Mesenchymal stem cell (in vitro differentiated cells and primary cell): Measurements from ENCODE around the gene EZH2.

Experiments
- DNase-seq: peaks from one replicate; pipeline ENCODE4 v3.0.0-alpha.2; 2013
- H2AFZ ChIP-seq: one replicate; pipeline ENCODE4 v1.6.1; 2013; ENCODE audit warnings: low read depth, mild to moderate bottlenecking, control low read depth, inconsistent platforms, low read length, moderate library complexity
- H2AK5ac ChIP-seq: 2 replicates; pipeline ENCODE4 v1.6.1; 2013; ENCODE audit warnings: low read length, moderate library complexity, mild to moderate bottlenecking, inconsistent platforms; ENCODE audit not compliant: severe bottlenecking
- H2BK120ac ChIP-seq: one replicate; pipeline ENCODE4 v1.6.1; 2013; ENCODE audit warnings: low read depth, mild to moderate bottlenecking, inconsistent platforms, low read length, moderate library complexity
- H2BK12ac ChIP-seq, 2 experiments: one replicate each; pipeline ENCODE4 v1.6.1; 2013; ENCODE audit warnings: inconsistent platforms in 2 of 2, low read length in 2 of 2, mild to moderate bottlenecking in 2 of 2, moderate library complexity in 2 of 2, control low read depth in 1 of 2
- H2BK15ac ChIP-seq: one replicate; pipeline ENCODE4 v1.6.1; 2013; ENCODE audit warnings: mild to moderate bottlenecking, low read depth, inconsistent platforms; ENCODE audit not compliant: poor library complexity, severe bottlenecking
- H2BK5ac ChIP-seq: 2 replicates; pipeline ENCODE4 v1.6.1; 2013; ENCODE audit warnings: low read depth, mild to moderate bottlenecking, low read length, control low read depth, inconsistent platforms; ENCODE audit not compliant: poor library complexity, severe bottlenecking
- H3K14ac ChIP-seq, 2 experiments: one replicate each; pipeline ENCODE4 v1.6.1; 2013; ENCODE audit warnings: inconsistent platforms in 2 of 2, low read length in 2 of 2, control low read depth in 1 of 2, mild to moderate bottlenecking in 1 of 2, moderate library complexity in 1 of 2
- H3K18ac ChIP-seq, 2 experiments: one replicate each; pipeline ENCODE4 v1.6.1; 2013; ENCODE audit warnings: inconsistent platforms in 2 of 2, low read length in 2 of 2, control low read depth in 1 of 2, low read depth in 1 of 2, mild to moderate bottlenecking in 1 of 2
- H3K23ac ChIP-seq, 2 experiments: one replicate each; pipeline ENCODE4 v1.6.1; 2013; ENCODE audit warnings: inconsistent platforms in 2 of 2, low read length in 2 of 2, mild to moderate bottlenecking in 2 of 2, moderate library complexity in 2 of 2, control low read depth in 1 of 2
- H3K27ac ChIP-seq: 2 replicates; pipeline ENCODE4 v1.5.1; 2013; ENCODE audit warnings: mild to moderate bottlenecking, moderate library complexity, low read length, control low read depth, inconsistent platforms; ENCODE audit not compliant: poor library complexity, severe bottlenecking
- H3K27me3 ChIP-seq, 2 experiments: 2 replicates each; pipeline versions ENCODE4 v1.6.1 to v1.7.0; 2013; ENCODE audit warnings: low read length in 2 of 2, mild to moderate bottlenecking in 2 of 2, moderate library complexity in 2 of 2, control low read depth in 1 of 2, inconsistent platforms in 1 of 2; ENCODE audit not compliant: control insufficient read depth in 1 of 2, insufficient read depth in 1 of 2
- H3K36me3 ChIP-seq, 2 experiments: 2 replicates each; pipeline versions ENCODE4 v1.6.1 to v1.7.0; 2013; ENCODE audit warnings: low read length in 2 of 2, control low read depth in 1 of 2, inconsistent platforms in 1 of 2, low read depth in 1 of 2, mild to moderate bottlenecking in 1 of 2; ENCODE audit not compliant: insufficient read depth in 2 of 2, control insufficient read depth in 1 of 2
- H3K4ac ChIP-seq, 2 experiments: one replicate each; pipeline ENCODE4 v1.6.1; 2013; ENCODE audit warnings: inconsistent platforms in 2 of 2, low read length in 2 of 2, mild to moderate bottlenecking in 2 of 2, moderate library complexity in 2 of 2, control low read depth in 1 of 2, low read depth in 1 of 2
- H3K4me1 ChIP-seq: 2 replicates; pipeline ENCODE4 v1.6.1; 2013; ENCODE audit warnings: low read depth, low read length, control low read depth; ENCODE audit not compliant: control insufficient read depth, insufficient read depth
- H3K4me2 ChIP-seq: 2 replicates; pipeline ENCODE4 v1.6.1; 2013; ENCODE audit warnings: low read length, mild to moderate bottlenecking, inconsistent platforms; ENCODE audit not compliant: poor library complexity, severe bottlenecking
- H3K4me3 ChIP-seq, 2 experiments: 2 replicates each; pipeline versions ENCODE4 v1.5.1 to v1.7.0; 2013; ENCODE audit warnings: low read length in 2 of 2, mild to moderate bottlenecking in 2 of 2, control low read depth in 1 of 2, low read depth in 1 of 2; ENCODE audit not compliant: insufficient read depth in 1 of 2
- H3K79me1 ChIP-seq: replicated peaks from 2 replicates; pipeline ENCODE4 v1.6.1; 2013; ENCODE audit warnings: mild to moderate bottlenecking, control low read depth, low read length, inconsistent platforms; ENCODE audit not compliant: poor library complexity, severe bottlenecking
- H3K9ac ChIP-seq: 2 replicates; pipeline ENCODE4 v1.7.0; 2013; ENCODE audit warnings: mild to moderate bottlenecking, low read length, moderate library complexity
- H3K9me3 ChIP-seq: 2 replicates; pipeline ENCODE4 v1.7.0; 2013; ENCODE audit warnings: mild to moderate bottlenecking, low read length; ENCODE audit not compliant: control insufficient read depth
- H4K8ac ChIP-seq: one replicate; pipeline ENCODE4 v1.6.1; 2013; ENCODE audit warnings: inconsistent platforms, mild to moderate bottlenecking, low read length, moderate library complexity
- H4K91ac ChIP-seq: one replicate; pipeline ENCODE4 v1.6.1; 2013; ENCODE audit warnings: mild to moderate bottlenecking, low read length, inconsistent platforms
- WGBS: methylation state at CpG from one replicate; pipeline ENCODE4 v1.1.7; 2013; ENCODE audit warnings: mixed read lengths; 5-methylcytosine and 5-hydroxymethylcytosine counted together

The EZH2 gene

GRCh38 chr7:148863324-148863723, 20.8 kb downstream of the EZH2 start:
- Histone ChIP-seq H3K27me3 (no peaks in the 10 kb centered on the region), H2BK15ac (no peak overlapping the region)

GRCh38 chr7:148862481-148862880, 21.6 kb downstream of the EZH2 start:
- Histone ChIP-seq H2BK120ac (no peak overlapping the region), H3K14ac (no peak overlapping the region), H2BK15ac (no peak overlapping the region), H2BK12ac (no peak overlapping the region), H3K4me3 (no peak overlapping the region), H3K27me3 (no peaks in the 10 kb centered on the region), H4K8ac (no peak overlapping the region), H4K91ac (no peak overlapping the region), H3K79me1 (peaks cover 10% of the 10 kb centered on the region), H3K23ac (no peak overlapping the region), H2AK5ac (no peak overlapping the region), H3K18ac (no peak overlapping the region), H3K36me3 (no peaks in the 10 kb centered on the region), H3K4me1 (peaks cover 3% of the 10 kb centered on the region), H3K4me2 (no peak overlapping the region), H3K9me3 (no peaks in the 10 kb centered on the region), H3K27ac (no peak overlapping the region), H2BK5ac (no peak overlapping the region), H3K9ac (no peak overlapping the region), H2AFZ (no peak overlapping the region), H3K4ac (no peak overlapping the region)
- 95% methylated on average over 3 of the region's 3 CpGs for WGBS
- no peak for DNase-seq

More at GRCh38 chr7:148863324-148863723, 20.8 kb downstream of the EZH2 start:
- WGBS: 91% methylated on average over 2 of the region's 2 CpGs
- H3K14ac ChIP-seq: no peak overlapping the region
- H2AFZ ChIP-seq: no peak overlapping the region
- H2BK5ac ChIP-seq: no peak overlapping the region
- H3K4me3 ChIP-seq: no peak overlapping the region
- H3K9ac ChIP-seq: no peak overlapping the region
- H4K91ac ChIP-seq: no peak overlapping the region
- no peak overlapping the region for H3K23ac ChIP-seq
- peaks cover 3% of the 10 kb centered on the region for H3K4me1 ChIP-seq
- H3K18ac ChIP-seq: no peak overlapping the region
- H4K8ac ChIP-seq: no peak overlapping the region
- H2BK12ac ChIP-seq: no peak overlapping the region
- no peak overlapping the region for H2BK120ac ChIP-seq
- no peak overlapping the region for H3K4ac ChIP-seq
- no peaks in the 10 kb centered on the region for H3K36me3 ChIP-seq
- H3K4me2 ChIP-seq: no peak overlapping the region
- H3K9me3 ChIP-seq: no peaks in the 10 kb centered on the region
- no peak overlapping the region for H2AK5ac ChIP-seq
- no peak overlapping the region for H3K27ac ChIP-seq
- H3K79me1 ChIP-seq: peaks cover 15% of the 10 kb centered on the region
- no peak for DNase-seq

- no peak overlapping the region for H2BK5ac ChIP-seq
- H3K18ac ChIP-seq: no peak overlapping the region
- H3K27me3 ChIP-seq: no peaks in the 10 kb centered on the region
- H3K79me1 ChIP-seq: peaks cover 14% of the 10 kb centered on the region
- H3K23ac ChIP-seq: no peak overlapping the region
- no peak overlapping the region for H2BK12ac ChIP-seq
- no peak overlapping the region for H3K9ac ChIP-seq
- WGBS: 73% methylated on average over 1 of the region's 2 CpGs
- H4K91ac ChIP-seq: no peak overlapping the region
- no peak overlapping the region for H2AFZ ChIP-seq
- no peak overlapping the region for H3K14ac ChIP-seq
- H2BK15ac ChIP-seq: no peak overlapping the region
- peaks cover 3% of the 10 kb centered on the region for H3K4me1 ChIP-seq
- no peak for DNase-seq
- H3K4me2 ChIP-seq: no peak overlapping the region
- H3K27ac ChIP-seq: no peak overlapping the region
- no peaks in the 10 kb centered on the region for H3K36me3 ChIP-seq
- no peak overlapping the region for H3K4ac ChIP-seq
- H3K9me3 ChIP-seq: no peaks in the 10 kb centered on the region
- H2BK120ac ChIP-seq: no peak overlapping the region
- H4K8ac ChIP-seq: no peak overlapping the region
- no peak overlapping the region for H3K4me3 ChIP-seq
- H2AK5ac ChIP-seq: no peak overlapping the region
Observed at GRCh38 chr7:148858489-148858888, 25.6 kb downstream of the EZH2 start.

- Histone ChIP-seq H2AFZ (no peak overlapping the region), H3K4me1 (peaks cover 3% of the 10 kb centered on the region), H3K23ac (no peak overlapping the region), H3K4me3 (peak overlapping the region in 1 of 2 experiments; percentile 75), H2BK12ac (no peak overlapping the region), H4K91ac (no peak overlapping the region), H3K14ac (no peak overlapping the region), H3K27me3 (no peaks in the 10 kb centered on the region), H3K9me3 (no peaks in the 10 kb centered on the region), H3K18ac (no peak overlapping the region), H3K4ac (no peak overlapping the region), H2AK5ac (no peak overlapping the region), H2BK120ac (no peak overlapping the region), H4K8ac (no peak overlapping the region), H3K9ac (peak overlapping the region; percentile 63), H2BK15ac (no peak overlapping the region), H3K27ac (no peak overlapping the region), H3K79me1 (peaks cover 22% of the 10 kb centered on the region), H3K4me2 (no peak overlapping the region), H3K36me3 (no peaks in the 10 kb centered on the region), H2BK5ac (no peak overlapping the region)
- DNase-seq: peak; percentile 69
- WGBS: 98% methylated on average over 4 of the region's 5 CpGs
Observed at GRCh38 chr7:148856891-148857290, 27.2 kb downstream of the EZH2 start.
